BLaER1 treated with 17β-estradiol and CSF1 and Interleukin-3, amounts not matched to agents 10 nM and 100 nM (cell line): ENCODE data around the gene METAP1D.

ENCODE experiments used
- H3K27ac ChIP-seq, 11 experiments: shearing (Covaris generic); formaldehyde crosslinking; 2 replicates each; pipeline ENCODE4 v1.8.1; 2022
- H3K27me3 ChIP-seq, 11 experiments: shearing (Covaris generic); formaldehyde crosslinking; 2 replicates each; pipeline ENCODE4 v1.8.1; 2022
- H3K36me3 ChIP-seq, 11 experiments: shearing (Covaris generic); formaldehyde crosslinking; 2 replicates each; pipeline ENCODE4 v1.8.1; 2022
- H3K4me1 ChIP-seq, 10 experiments: shearing (Covaris generic); formaldehyde crosslinking; 2 replicates each; pipeline ENCODE4 v1.8.1; 2022
- H3K4me2 ChIP-seq, 11 experiments: shearing (Covaris generic); formaldehyde crosslinking; 2 replicates each; pipeline ENCODE4 v1.8.1; 2022
- H3K4me3 ChIP-seq, 10 experiments: shearing (Covaris generic); formaldehyde crosslinking; 2 replicates each; pipeline ENCODE4 v1.8.1; 2022
- H3K9ac ChIP-seq, 11 experiments: shearing (Covaris generic); formaldehyde crosslinking; 2 replicates each; pipeline ENCODE4 v1.8.1; 2022
- H3K9me3 ChIP-seq, 11 experiments: shearing (Covaris generic); formaldehyde crosslinking; replicated peaks in 1 of 11; 2 replicates each; pipeline ENCODE4 v1.8.1; 2022
- H4K20me1 ChIP-seq, 11 experiments: shearing (Covaris generic); formaldehyde crosslinking; 2 replicates each; pipeline ENCODE4 v1.8.1; 2022
- Cebpa-rat ChIP-seq, 11 experiments: shearing (Covaris generic); IDR thresholded peaks; 2 replicates each; pipeline ENCODE4 v1.8.1; 2022

The METAP1D gene

GRCh38 chr2:172102391-172103359, 102.9 kb downstream of the METAP1D start, which contains the start of gene DLX2:
Gene DLX2, minus strand, starts transcription at chr2:172102900. Its CDS starts 362 bp downstream, at chr2:172102538.
- H3K27ac ChIP-seq = no peak within 1 kb of the TSS
- H3K4me1 ChIP-seq = peaks cover 46 to 64% (median 55%) of the 10 kb centered on the region in 10 experiments
- no peaks in the 10 kb centered on the region; a peak in 1 of 22 replicates for H3K9me3 ChIP-seq
- peak within 1 kb of the TSS; percentile 82 to 100 (median 96) for H3K4me2 ChIP-seq
- H4K20me1 ChIP-seq = peaks cover 6 to 93% (median 70%) of the 10 kb centered on the region in 11 experiments; a peak in 20 of 22 replicates
- peaks cover 99 to 100% (median 100%) of the 10 kb centered on the region in 11 experiments for H3K27me3 ChIP-seq
- no peak for TF ChIP-seq Cebpa-rat (IDR thresholded peaks at IDR 0.05)
- peak within 1 kb of the TSS in 5 of 11 experiments; percentile 6 to 33 (median 20); a peak in 5 of 22 replicates for H3K9ac ChIP-seq
- H3K36me3 ChIP-seq = no peaks in the 10 kb centered on the region
- H3K4me3 ChIP-seq = peak within 1 kb of the TSS; percentile 51 to 71 (median 58)

- no peak for TF ChIP-seq Cebpa-rat (IDR thresholded peaks at IDR 0.05)
- Histone ChIP-seq H3K4me1 (peaks cover 46 to 60% (median 53%) of the 10 kb centered on the region in 10 experiments), H3K4me3 (peak overlapping the region; percentile 51 to 71 (median 58); a peak in 18 of 20 replicates), H3K36me3 (no peaks in the 10 kb centered on the region), H4K20me1 (peaks cover 6 to 91% (median 70%) of the 10 kb centered on the region in 11 experiments; a peak in 20 of 22 replicates), H3K9ac (no peak overlapping the region), H3K9me3 (no peaks in the 10 kb centered on the region; a peak in 1 of 22 replicates), H3K27ac (no peak overlapping the region), H3K4me2 (peak overlapping the region; percentile 82 to 100 (median 96)), H3K27me3 (peaks cover 99 to 100% (median 100%) of the 10 kb centered on the region in 11 experiments)
Measured at GRCh38 chr2:172103471-172104272, 103.9 kb downstream of the METAP1D start.

DNA sequence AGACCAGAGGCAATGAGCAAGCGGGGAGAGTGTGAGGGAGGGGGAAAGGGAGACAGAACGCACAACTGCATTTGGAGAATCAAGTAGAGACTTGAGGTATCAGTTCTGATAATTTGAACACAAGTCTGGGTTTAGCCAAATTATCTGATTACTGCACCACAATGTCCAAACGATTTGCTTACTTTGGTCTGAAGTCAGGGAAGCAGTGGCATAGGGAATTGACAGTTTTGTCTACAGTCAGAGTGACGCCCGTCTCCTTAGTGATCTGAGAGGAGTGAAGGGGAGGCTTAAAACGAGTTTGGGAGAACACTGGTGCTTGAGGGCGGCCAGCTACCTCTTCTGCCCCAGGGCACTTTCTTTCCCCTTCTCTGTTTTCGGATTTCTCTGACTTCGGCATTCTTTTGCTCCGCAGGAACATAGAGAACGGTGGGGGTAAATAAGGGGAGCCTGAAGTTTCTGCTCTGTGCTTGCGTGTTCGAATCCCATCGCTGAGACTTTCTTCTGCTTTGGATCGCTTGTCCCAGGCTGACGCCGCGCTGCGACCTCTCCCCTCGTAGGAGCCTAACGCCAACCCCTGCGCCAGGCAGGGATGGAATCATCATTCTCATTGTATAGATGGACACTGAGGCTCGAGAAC, 105.8 kb downstream of the METAP1D start:
- H4K20me1 ChIP-seq = peaks cover 6 to 72% (median 52%) of the 10 kb centered on the region in 11 experiments; a peak in 20 of 22 replicates
- no peak for TF ChIP-seq Cebpa-rat (IDR thresholded peaks at IDR 0.05)
- H3K9ac ChIP-seq = no peak overlapping the region
- H3K4me2 ChIP-seq = peak overlapping the region in 9 of 11 experiments; percentile 61 to 92 (median 78); a peak in 10 of 22 replicates
- peaks cover 98 to 100% (median 100%) of the 10 kb centered on the region in 11 experiments for H3K27me3 ChIP-seq
- H3K27ac ChIP-seq = no peak overlapping the region
- no peaks in the 10 kb centered on the region; a peak in 1 of 22 replicates for H3K9me3 ChIP-seq
- no peaks in the 10 kb centered on the region for H3K36me3 ChIP-seq
- peaks cover 35 to 41% (median 38%) of the 10 kb centered on the region in 10 experiments for H3K4me1 ChIP-seq
- peak overlapping the region in 1 of 10 experiments; percentile 58; a peak in 1 of 20 replicates for H3K4me3 ChIP-seq

GRCh38 chr2:172106108-172106961, 106.6 kb downstream of the METAP1D start:
- no peak for TF ChIP-seq Cebpa-rat (IDR thresholded peaks at IDR 0.05)
- H3K9ac ChIP-seq = no peak overlapping the region

GRCh38 chr2:172107690-172108586, 108.2 kb downstream of the METAP1D start:
- H3K9ac ChIP-seq = no peak overlapping the region
- no peak for TF ChIP-seq Cebpa-rat (IDR thresholded peaks at IDR 0.05)
- H3K4me3 ChIP-seq = no peak overlapping the region
- H3K4me1 ChIP-seq = peaks cover 14 to 20% (median 18%) of the 10 kb centered on the region in 10 experiments; a peak in 18 of 20 replicates
- peaks cover 76 to 90% (median 85%) of the 10 kb centered on the region in 11 experiments for H3K27me3 ChIP-seq
- H3K9me3 ChIP-seq = no peaks in the 10 kb centered on the region; a peak in 1 of 22 replicates
- peaks cover 0 to 52% (median 32%) of the 10 kb centered on the region in 11 experiments; a peak in 17 of 22 replicates for H4K20me1 ChIP-seq
- no peak overlapping the region for H3K27ac ChIP-seq
- H3K4me2 ChIP-seq = no peak overlapping the region
- no peaks in the 10 kb centered on the region for H3K36me3 ChIP-seq

More at GRCh38 chr2:172106108-172106961, 106.6 kb downstream of the METAP1D start:
- H3K9me3 ChIP-seq = no peaks in the 10 kb centered on the region; a peak in 1 of 22 replicates
- H3K27me3 ChIP-seq = peaks cover 91 to 99% (median 97%) of the 10 kb centered on the region in 11 experiments
- peaks cover 28 to 33% (median 31%) of the 10 kb centered on the region in 10 experiments for H3K4me1 ChIP-seq
- H4K20me1 ChIP-seq = peaks cover 5 to 65% (median 45%) of the 10 kb centered on the region in 11 experiments; a peak in 20 of 22 replicates
- no peak overlapping the region for H3K27ac ChIP-seq
- peak overlapping the region in 9 of 10 experiments; percentile 19 to 58 (median 44); a peak in 18 of 20 replicates for H3K4me3 ChIP-seq
- H3K4me2 ChIP-seq = peak overlapping the region; percentile 32 to 92 (median 72); a peak in 21 of 22 replicates
- H3K36me3 ChIP-seq = no peaks in the 10 kb centered on the region

DNA sequence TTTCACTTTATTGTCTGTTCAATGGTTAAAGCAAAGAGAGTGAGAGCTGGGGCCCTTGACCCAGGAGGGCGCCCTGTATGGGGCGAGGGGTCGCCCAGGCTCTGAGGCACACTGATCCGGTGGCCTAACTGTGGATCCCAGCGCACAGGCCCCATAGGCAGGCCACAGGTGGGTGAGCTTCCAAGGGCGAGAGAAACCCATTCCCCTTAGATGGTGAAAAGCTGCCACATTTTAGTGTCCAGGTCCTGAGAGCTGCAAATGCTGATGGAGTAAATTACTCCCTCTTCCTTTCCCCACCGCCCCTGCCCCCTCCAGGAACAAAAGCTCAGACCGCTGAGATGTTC, 108.8 kb downstream of the METAP1D start:
- no peak overlapping the region for H3K4me2 ChIP-seq
- H3K9ac ChIP-seq = no peak overlapping the region
- no peak for TF ChIP-seq Cebpa-rat (IDR thresholded peaks at IDR 0.05)
- H3K27me3 ChIP-seq = peaks cover 70 to 84% (median 78%) of the 10 kb centered on the region in 11 experiments
- peaks cover 9 to 14% (median 11%) of the 10 kb centered on the region in 10 experiments; a peak in 16 of 20 replicates for H3K4me1 ChIP-seq
- H3K27ac ChIP-seq = no peak overlapping the region
- H3K36me3 ChIP-seq = no peaks in the 10 kb centered on the region
- no peak overlapping the region for H3K4me3 ChIP-seq
- H3K9me3 ChIP-seq = no peaks in the 10 kb centered on the region; a peak in 1 of 22 replicates
- H4K20me1 ChIP-seq = peaks cover 0 to 45% (median 32%) of the 10 kb centered on the region in 11 experiments; a peak in 17 of 22 replicates
